ENCODE results near the gene KCNMA1. TPM values are rescaled to one million over a fixed set of nuclear protein-coding genes. Genes with fewer than 3 reads are reported as not detected.

The KCNMA1 gene
- total RNA-seq, 1 experiment from 2014 or later: 0.70 TPM

DNA sequence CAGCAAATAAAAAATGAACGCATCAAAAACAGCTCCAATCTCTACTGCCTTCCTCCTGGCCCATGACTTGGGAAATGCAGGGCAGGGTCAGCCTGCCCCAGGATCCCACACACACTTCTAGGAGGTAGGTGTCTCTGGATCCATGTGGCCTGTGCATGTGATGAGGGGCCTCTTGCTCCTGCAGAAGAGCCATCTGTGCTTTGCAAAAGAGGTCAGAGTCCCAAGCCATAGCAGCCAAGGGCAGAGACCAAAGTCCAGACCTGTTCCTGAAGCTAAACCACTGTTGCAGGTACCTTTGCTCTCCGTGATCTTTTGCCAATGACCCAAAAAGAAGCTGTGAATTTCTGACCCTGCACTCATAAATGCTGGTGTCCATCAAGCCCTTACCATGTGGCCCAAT lies 57.1 kb downstream of the KCNMA1 start:
- Histone ChIP-seq H4K20me1 (ENCODE audit: insufficient read depth) (no peaks in the 10 kb centered on the region), H3F3A (ENCODE audit: insufficient read depth, low read depth) (peaks cover 43% of the 10 kb centered on the region), H3K27ac (no peak overlapping the region), H3K79me2 (ENCODE audit: low read depth) (no peaks in the 10 kb centered on the region), H3K9me2 (ENCODE audit: insufficient read depth) (no peaks in the 10 kb centered on the region), H3K9me3 (ENCODE audit: insufficient read depth, low read depth) (no peaks in the 10 kb centered on the region), H3K4me2 (no peak overlapping the region), H3K4me3 (no peak overlapping the region), H3K27me3 (ENCODE audit: insufficient read depth, low read depth) (no peaks in the 10 kb centered on the region), H2AFZ (no peak overlapping the region), H3K36me3 (ENCODE audit: low read depth) (no peaks in the 10 kb centered on the region), H3K4me1 (replicated peaks; ENCODE audit: insufficient read depth) (peaks cover 41% of the 10 kb centered on the region)
- intact Hi-C loops (cut with micrococcal nuclease; ENCODE audit: unreplicated experiment): loop anchor here (5.0 kb wide), 1 partner anchor 68 kb away; no protein-coding TSS in a partner anchor
- BruUV-seq (replicated peaks): no TSS peak
- no peak for TF ChIP-seq EZH2 (IDR thresholded peaks at IDR 0.05; ENCODE audit: low read depth)
- TF ChIP-seq, protein P1, sequence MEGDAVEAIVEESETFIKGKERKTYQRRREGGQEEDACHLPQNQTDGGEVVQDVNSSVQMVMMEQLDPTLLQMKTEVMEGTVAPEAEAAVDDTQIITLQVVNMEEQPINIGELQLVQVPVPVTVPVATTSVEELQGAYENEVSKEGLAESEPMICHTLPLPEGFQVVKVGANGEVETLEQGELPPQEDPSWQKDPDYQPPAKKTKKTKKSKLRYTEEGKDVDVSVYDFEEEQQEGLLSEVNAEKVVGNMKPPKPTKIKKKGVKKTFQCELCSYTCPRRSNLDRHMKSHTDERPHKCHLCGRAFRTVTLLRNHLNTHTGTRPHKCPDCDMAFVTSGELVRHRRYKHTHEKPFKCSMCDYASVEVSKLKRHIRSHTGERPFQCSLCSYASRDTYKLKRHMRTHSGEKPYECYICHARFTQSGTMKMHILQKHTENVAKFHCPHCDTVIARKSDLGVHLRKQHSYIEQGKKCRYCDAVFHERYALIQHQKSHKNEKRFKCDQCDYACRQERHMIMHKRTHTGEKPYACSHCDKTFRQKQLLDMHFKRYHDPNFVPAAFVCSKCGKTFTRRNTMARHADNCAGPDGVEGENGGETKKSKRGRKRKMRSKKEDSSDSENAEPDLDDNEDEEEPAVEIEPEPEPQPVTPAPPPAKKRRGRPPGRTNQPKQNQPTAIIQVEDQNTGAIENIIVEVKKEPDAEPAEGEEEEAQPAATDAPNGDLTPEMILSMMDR (conservative IDR thresholded peaks at IDR 0.05): no peak
- no peak for DNase-seq
- POLR2A ChIA-PET (ENCODE audit: unreplicated experiment): no interaction called here
- CTCF ChIA-PET: no interaction called here

DNA sequence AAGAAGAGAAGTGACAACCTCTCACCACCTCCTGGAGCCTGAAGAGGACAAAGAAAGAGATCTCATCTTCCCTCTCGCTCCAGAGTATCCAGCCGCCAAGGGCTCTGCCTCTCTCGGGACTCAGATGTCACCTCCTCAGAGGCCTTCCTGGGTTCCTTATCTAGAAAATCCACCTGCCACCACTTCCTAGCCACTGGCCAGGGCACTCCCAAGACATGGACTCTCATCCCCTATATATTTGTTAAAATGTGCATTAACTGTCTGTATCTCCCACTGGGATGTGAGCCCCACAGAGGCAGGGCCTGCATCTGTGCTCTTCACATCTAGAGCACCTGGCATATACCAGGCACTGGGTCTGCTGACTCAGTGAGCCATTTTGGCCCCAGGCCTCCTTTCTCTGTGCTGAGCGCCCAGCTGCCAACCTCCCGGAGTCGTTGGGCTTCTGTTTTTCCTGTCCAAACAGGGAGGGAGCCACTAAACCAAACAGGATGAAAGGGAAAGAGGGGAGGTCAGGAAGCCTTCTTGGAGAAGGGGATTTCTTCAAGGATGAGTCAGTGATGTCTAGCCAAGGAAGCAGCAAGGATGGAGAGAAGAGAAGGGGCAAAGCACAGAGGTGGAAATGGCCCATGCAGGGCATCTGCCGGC lies 58.9 kb downstream of the KCNMA1 start:
- ChIA-PET CTCF (no interaction called here), POLR2A (ENCODE audit: unreplicated experiment) (no interaction called here)
- H3K27me3 ChIP-seq (ENCODE audit: insufficient read depth, low read depth): no peaks in the 10 kb centered on the region
- intact Hi-C loops (cut with micrococcal nuclease; ENCODE audit: unreplicated experiment): no loop called here
- H3K79me2 ChIP-seq (ENCODE audit: low read depth): no peaks in the 10 kb centered on the region
- no TSS peak for BruUV-seq (replicated peaks)
- H2AFZ ChIP-seq: no peak overlapping the region
- no peak overlapping the region for H3K27ac ChIP-seq
- TF ChIP-seq EZH2 (IDR thresholded peaks at IDR 0.05; ENCODE audit: low read depth): no peak
- TF ChIP-seq, protein P1 (conservative IDR thresholded peaks at IDR 0.05): no peak
- no peak for DNase-seq
- no peak overlapping the region for H3K4me2 ChIP-seq
- H3K9me3 ChIP-seq (ENCODE audit: insufficient read depth, low read depth): no peaks in the 10 kb centered on the region
- H4K20me1 ChIP-seq (ENCODE audit: insufficient read depth): no peaks in the 10 kb centered on the region
- H3K4me1 ChIP-seq (replicated peaks; ENCODE audit: insufficient read depth): peaks cover 24% of the 10 kb centered on the region
- H3K9me2 ChIP-seq (ENCODE audit: insufficient read depth): no peaks in the 10 kb centered on the region
- no peak overlapping the region for H3K4me3 ChIP-seq
- peaks cover 29% of the 10 kb centered on the region for H3F3A ChIP-seq (ENCODE audit: insufficient read depth, low read depth)
- H3K36me3 ChIP-seq (ENCODE audit: low read depth): no peaks in the 10 kb centered on the region

DNA sequence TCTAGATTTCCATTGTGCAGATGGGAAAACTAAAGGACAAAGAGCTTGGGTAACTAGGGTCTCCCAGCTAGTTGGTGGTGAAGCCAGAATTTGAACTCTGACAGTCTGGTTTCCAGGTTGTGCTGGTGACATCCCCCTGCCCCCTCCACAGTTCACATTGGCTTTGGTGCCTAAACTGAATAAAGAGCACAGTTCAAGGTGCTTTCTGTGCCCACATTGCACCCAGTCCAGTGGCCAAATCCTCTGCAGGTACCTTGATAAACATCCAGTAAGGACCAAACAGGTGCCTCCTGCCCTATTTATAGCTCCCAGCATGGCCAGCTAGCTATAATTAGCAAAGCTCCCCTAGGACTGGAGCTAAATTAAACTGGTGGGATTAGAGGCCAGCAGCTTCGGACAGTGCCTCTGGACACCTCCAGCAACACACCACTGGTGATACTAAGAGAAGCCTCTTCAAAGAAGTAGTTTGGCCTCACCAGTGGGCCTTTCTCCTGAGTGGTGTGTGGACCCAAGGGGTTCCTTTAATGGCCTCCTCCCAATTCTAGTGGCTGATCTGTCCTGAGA lies 59.9 kb downstream of the KCNMA1 start:
- no peaks in the 10 kb centered on the region for H3K27me3 ChIP-seq (ENCODE audit: insufficient read depth, low read depth)
- H3F3A ChIP-seq (ENCODE audit: insufficient read depth, low read depth): peaks cover 19% of the 10 kb centered on the region; the same call in 1 of the 2 replicates
- no peaks in the 10 kb centered on the region for H3K9me3 ChIP-seq (ENCODE audit: insufficient read depth, low read depth)
- H4K20me1 ChIP-seq (ENCODE audit: insufficient read depth): no peaks in the 10 kb centered on the region
- no peak overlapping the region for H3K27ac ChIP-seq
- no peaks in the 10 kb centered on the region for H3K36me3 ChIP-seq (ENCODE audit: low read depth)
- no peak overlapping the region for H3K4me2 ChIP-seq
- peaks cover 14% of the 10 kb centered on the region for H3K4me1 ChIP-seq (replicated peaks; ENCODE audit: insufficient read depth)
- no peaks in the 10 kb centered on the region for H3K79me2 ChIP-seq (ENCODE audit: low read depth)
- H3K4me3 ChIP-seq: no peak overlapping the region
- TF ChIP-seq, protein P1 (conservative IDR thresholded peaks at IDR 0.05): no peak
- no peak for TF ChIP-seq EZH2 (IDR thresholded peaks at IDR 0.05; ENCODE audit: low read depth)
- H3K9me2 ChIP-seq (ENCODE audit: insufficient read depth): no peaks in the 10 kb centered on the region
- BruUV-seq (replicated peaks): no TSS peak
- POLR2A ChIA-PET (ENCODE audit: unreplicated experiment): no interaction called here
- no peak for DNase-seq
- H2AFZ ChIP-seq: no peak overlapping the region
- CTCF ChIA-PET: no interaction called here
- intact Hi-C loops (cut with micrococcal nuclease; ENCODE audit: unreplicated experiment): no loop called here

All from PC-9 (cell line).